ENCODE measurements around the gene KLK2.
A peak's percentile ranks its signal among the peaks of the same experiment; 100 is the strongest.

Gene KLK2

DNA sequence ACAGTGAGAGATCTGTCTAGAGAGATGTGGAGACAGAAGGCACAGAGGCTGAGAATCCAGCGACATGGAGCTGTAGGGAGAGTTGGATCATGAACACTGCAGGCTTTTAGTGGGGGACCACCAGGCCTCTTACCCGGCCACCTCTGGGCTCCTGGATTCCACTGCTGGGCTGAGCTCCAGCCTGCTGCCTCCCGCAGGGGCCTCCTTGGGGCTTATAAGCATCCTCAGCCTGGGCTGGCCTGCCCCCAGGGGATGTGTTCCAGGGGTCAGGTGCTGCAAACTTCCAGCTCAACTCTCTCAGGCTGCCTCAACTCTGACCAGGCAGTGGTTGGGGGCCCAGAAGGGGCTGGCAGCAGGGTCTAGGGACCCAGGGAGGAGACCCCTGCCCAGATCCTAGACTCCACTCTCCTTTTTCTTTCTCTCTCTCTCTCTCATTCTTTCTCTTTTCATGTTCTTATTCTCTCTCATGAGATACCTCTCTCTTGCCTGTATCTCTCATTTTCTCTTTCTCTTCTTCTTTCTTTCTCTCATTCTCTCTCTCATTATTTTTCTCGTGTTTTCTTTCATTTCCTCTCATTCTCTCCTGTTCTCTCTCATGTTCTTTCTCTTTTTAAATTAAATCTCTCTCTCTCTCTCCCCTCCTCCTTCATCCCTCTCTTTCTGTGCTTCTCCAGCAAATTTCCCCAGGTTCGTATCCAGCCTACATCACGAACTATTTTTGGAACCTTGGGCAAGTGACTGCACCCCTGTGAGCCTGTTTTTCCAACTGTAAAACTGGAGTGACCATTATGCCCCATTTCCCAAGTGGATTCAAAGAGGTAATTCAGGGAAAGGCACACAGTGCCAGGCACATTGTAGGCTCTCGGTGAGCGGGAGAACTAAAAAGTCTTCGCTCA, 38.2 kb downstream of the KLK2 start, which contains the start of gene KLK4:
Gene KLK4, minus strand, starts transcription at position 190 of the 896 bp plus-strand sequence. CDS start 657 bp downstream, outside the sequence.
- DNase-seq (ENCODE audit: insufficient read length, low spot score) (no peak), FAIRE-seq (no peak)
- TF ChIP-seq POLR2AphosphoS5 (IDR thresholded peaks at IDR 0.05; ENCODE audit: low read depth, low read length) (no peak), TAF1 (IDR thresholded peaks at IDR 0.05; ENCODE audit: low read depth, low read length) (no peak), POLR2A (IDR thresholded peaks at IDR 0.05; ENCODE audit: low read depth, low read length) (no peak), SPI1 (IDR thresholded peaks at IDR 0.05; ENCODE audit: low read depth, low read length) (no peak), PAX5 (IDR thresholded peaks at IDR 0.05; ENCODE audit: insufficient read depth, low read length, severe bottlenecking) (no peak), POU2F2 (IDR thresholded peaks at IDR 0.05; ENCODE audit: low read depth, low read length) (no peak)

DNA sequence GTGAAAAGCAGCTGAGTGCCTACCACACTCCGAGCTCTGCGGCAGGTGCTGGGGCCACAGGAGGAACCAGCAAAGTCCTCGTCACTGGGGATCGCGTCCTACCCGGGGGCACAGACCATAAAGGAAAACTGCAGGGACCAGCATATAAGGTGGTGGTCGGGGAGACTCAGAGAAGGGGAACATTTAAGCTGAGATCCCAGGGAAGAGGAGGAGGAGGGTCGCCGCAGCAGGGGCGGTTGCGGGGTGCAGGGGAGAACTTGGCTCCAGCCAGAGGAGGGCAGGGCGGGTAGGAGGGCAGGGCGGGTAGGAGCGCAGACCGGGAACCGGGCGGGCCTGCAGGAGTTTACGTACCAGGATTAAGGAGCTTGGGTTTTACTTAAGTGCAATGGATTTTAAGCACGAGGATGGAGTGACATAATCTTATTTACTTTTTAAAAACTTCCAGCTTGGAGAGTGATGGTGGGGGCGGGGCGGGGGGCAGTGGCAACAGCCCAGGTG, 38.9 kb downstream of the KLK2 start:
- no peak for FAIRE-seq
- TF ChIP-seq SPI1 (IDR thresholded peaks at IDR 0.05; ENCODE audit: low read depth, low read length) = no peak
- no peak for TF ChIP-seq PAX5 (IDR thresholded peaks at IDR 0.05; ENCODE audit: insufficient read depth, low read length, severe bottlenecking)
- TF ChIP-seq POLR2A (IDR thresholded peaks at IDR 0.05; ENCODE audit: low read depth, low read length) = no peak
- TF ChIP-seq TAF1 (IDR thresholded peaks at IDR 0.05; ENCODE audit: low read depth, low read length) = no peak
- TF ChIP-seq POU2F2 (IDR thresholded peaks at IDR 0.05; ENCODE audit: low read depth, low read length) = no peak
- no peak for TF ChIP-seq POLR2AphosphoS5 (IDR thresholded peaks at IDR 0.05; ENCODE audit: low read depth, low read length)
- no peak for DNase-seq (ENCODE audit: insufficient read length, low spot score)

DNA sequence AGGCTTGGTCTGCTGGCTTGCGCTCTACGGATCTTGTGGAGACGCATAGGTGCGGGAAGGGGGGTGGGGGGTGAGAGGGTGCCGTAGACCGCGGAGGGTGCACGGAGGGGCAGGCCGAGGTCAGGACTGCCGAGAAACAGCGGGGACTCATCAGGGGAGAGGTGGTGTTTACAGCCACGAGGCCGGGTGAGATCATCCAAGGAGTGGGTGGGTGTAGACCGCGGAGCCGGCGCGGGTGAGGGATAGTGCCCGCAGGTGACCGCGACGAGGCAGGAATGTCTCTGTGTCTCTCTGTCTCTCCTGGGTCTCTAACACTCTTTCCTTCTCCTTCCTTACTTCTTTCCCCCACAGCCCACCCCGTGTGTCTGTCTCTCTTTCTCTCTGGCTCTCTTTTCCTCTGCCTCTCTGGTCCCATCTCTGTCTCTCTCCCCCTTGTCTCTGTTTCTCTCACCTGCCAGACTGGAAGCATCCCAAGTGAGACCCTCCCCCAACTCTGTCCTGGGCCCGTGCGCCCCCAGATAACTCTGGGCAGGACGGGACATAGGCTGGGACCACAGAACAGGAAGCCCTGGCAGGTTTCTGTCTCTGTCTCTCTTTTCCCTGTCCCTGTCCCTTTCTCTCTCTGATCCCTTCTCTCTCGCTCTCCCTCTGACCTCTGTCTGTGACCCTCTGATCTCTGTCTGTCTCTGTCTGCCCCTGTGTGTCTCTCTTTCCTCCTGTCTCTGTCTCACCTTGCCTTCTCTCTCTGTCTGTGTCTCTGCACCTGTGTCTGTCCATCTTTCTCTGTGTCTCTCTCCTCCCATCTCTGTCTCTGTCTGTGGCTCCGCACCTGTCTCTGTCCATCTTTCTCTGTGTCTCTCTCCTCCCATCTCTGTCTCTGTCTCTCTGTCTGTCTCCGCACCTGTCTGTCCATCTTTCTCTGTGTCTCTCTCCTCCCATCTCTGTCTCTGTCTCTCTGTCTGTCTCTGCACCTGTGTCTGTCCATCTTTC, 39.8 kb downstream of the KLK2 start:
- no peak for DNase-seq (ENCODE audit: insufficient read length, low spot score)
- TF ChIP-seq TAF1 (IDR thresholded peaks at IDR 0.05; ENCODE audit: low read depth, low read length) (no peak), SPI1 (IDR thresholded peaks at IDR 0.05; ENCODE audit: low read depth, low read length) (no peak), PAX5 (IDR thresholded peaks at IDR 0.05; ENCODE audit: insufficient read depth, low read length, severe bottlenecking) (no peak), POLR2A (IDR thresholded peaks at IDR 0.05; ENCODE audit: low read depth, low read length) (no peak)
- FAIRE-seq = peak; percentile 33

DNA sequence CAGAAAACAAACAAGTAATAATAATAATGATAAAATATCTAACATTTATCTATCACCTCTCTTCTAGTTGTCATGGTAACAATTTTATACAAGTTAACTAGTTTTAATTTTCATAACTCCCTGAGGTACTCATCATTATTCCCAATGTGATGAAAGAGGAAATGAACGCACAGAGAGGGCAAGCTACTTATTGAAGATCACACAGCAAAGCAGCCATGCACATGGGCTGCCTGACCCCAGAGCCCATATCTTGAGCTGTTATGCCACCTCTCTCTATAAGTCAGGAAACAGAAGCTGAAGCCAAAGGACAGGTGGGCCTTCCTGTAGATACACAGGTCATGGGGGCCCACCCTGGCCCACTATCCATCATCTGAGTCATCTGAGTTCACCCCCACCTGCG, 42.8 kb downstream of the KLK2 start:
- DNase-seq (ENCODE audit: insufficient read length, low spot score) = no peak
- no peak for FAIRE-seq
- TF ChIP-seq POLR2A (IDR thresholded peaks at IDR 0.05; ENCODE audit: low read depth, low read length) (no peak), POLR2AphosphoS5 (IDR thresholded peaks at IDR 0.05; ENCODE audit: low read depth, low read length) (no peak), TAF1 (IDR thresholded peaks at IDR 0.05; ENCODE audit: low read depth, low read length) (no peak), SPI1 (IDR thresholded peaks at IDR 0.05; ENCODE audit: low read depth, low read length) (no peak), POU2F2 (IDR thresholded peaks at IDR 0.05; ENCODE audit: low read depth, low read length) (no peak), PAX5 (IDR thresholded peaks at IDR 0.05; ENCODE audit: insufficient read depth, low read length, severe bottlenecking) (no peak)

DNA sequence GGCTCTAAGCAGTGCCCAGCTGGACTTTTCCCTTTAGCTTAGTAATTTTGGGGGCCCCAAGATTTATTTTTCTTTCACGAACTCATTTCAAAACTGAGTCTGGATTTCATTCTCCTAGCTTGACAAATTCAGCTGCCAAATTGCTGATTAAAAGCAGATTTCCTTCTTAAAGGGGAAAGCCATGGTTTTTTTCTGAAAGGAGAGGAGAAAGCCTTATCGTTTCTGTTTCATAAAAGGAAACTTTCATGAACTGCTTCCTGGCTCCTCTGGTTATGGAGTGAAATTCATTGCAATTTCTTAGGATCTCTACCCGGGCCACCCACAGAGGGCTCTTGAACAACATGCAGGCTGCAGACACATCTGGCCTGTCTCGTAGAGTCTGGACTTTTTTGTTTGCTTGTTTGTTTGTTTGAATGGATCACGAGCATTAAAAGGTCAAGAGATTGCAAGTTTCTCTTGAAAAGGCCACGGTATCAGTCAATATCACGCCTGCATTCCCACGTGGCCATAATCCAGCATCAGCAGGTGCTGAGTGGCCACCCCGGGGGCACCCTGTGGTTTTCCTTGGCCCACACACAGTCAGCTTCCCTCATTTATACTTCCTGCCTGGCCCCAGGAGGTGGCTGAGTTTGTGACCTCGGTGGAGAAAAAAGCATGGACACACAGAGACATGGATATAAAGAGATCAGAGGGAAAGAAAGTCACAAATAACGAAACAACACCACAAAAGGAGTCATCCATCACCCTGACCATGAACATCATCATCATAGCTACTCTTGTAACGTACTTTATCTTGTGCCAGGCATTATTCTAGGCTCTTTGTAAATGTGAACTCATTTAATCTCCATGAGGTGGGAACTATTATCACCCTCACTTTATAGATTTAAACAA, 48.4 kb downstream of the KLK2 start:
- no peak for TF ChIP-seq POLR2AphosphoS5 (IDR thresholded peaks at IDR 0.05; ENCODE audit: low read depth, low read length)
- TF ChIP-seq POLR2A (IDR thresholded peaks at IDR 0.05; ENCODE audit: low read depth, low read length) = no peak
- no peak for TF ChIP-seq TAF1 (IDR thresholded peaks at IDR 0.05; ENCODE audit: low read depth, low read length)
- TF ChIP-seq POU2F2 (IDR thresholded peaks at IDR 0.05; ENCODE audit: low read depth, low read length) = no peak
- TF ChIP-seq SPI1 (IDR thresholded peaks at IDR 0.05; ENCODE audit: low read depth, low read length) = no peak
- TF ChIP-seq PAX5 (IDR thresholded peaks at IDR 0.05; ENCODE audit: insufficient read depth, low read length, severe bottlenecking) = no peak
- FAIRE-seq (no peak), DNase-seq (ENCODE audit: insufficient read length, low spot score) (no peak)

DNA sequence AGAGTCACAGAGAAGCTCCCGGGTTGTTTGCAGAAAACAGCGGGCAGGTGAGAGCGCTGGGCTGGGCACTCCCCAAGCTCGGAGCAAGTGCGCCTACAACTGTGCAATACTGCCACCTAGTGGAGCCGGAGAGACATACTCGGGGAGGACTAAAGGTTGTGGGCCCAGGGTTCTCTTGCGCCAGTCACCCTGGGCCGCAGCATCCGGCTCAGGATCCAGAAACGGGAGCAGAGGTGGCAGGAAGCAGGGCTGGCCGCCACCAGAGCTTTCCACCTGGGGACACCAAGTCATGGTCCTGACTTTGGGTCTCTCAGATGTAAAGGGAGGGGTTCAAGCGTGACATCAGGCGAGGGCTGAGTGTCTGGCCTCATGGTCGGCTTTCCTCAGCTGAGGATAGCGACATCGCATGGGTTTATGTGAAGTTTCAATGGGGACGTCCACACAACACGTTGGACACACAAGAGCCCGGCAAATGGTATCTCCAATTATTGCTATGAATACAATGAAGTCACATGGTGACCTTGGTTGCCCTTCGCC, 49.1 kb downstream of the KLK2 start:
- no peak for TF ChIP-seq PAX5 (IDR thresholded peaks at IDR 0.05; ENCODE audit: insufficient read depth, low read length, severe bottlenecking)
- no peak; the same call in 1 of the 2 replicates for TF ChIP-seq POU2F2 (IDR thresholded peaks at IDR 0.05; ENCODE audit: low read depth, low read length)
- TF ChIP-seq SPI1 (IDR thresholded peaks at IDR 0.05; ENCODE audit: low read depth, low read length) = no peak
- no peak for TF ChIP-seq TAF1 (IDR thresholded peaks at IDR 0.05; ENCODE audit: low read depth, low read length)
- TF ChIP-seq POLR2AphosphoS5 (IDR thresholded peaks at IDR 0.05; ENCODE audit: low read depth, low read length) = no peak
- TF ChIP-seq POLR2A (IDR thresholded peaks at IDR 0.05; ENCODE audit: low read depth, low read length) = no peak
- DNase-seq (ENCODE audit: insufficient read length, low spot score) (peak; percentile 77), FAIRE-seq (peak; percentile 94)

DNA sequence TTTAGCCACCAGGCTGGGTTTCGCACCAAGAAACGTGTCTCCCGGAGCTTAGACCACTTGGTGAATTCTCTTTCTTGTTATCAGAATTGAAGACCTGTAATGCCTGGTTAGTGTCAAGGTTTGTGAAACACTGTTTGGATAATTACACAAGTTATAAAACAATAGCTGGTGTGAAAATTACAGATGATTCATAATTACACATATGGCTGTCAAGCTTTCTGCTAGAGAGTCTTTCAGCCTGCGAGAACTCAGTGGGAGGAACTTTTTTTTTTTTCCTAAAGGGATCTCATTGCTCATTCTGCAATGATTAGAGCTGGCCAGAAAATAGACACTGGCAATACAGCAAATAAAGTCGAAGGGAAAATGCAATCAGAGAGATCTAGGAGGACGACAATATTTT, 51.3 kb downstream of the KLK2 start:
- TF ChIP-seq POLR2AphosphoS5 (IDR thresholded peaks at IDR 0.05; ENCODE audit: low read depth, low read length) = no peak
- TF ChIP-seq TAF1 (IDR thresholded peaks at IDR 0.05; ENCODE audit: low read depth, low read length) = no peak
- TF ChIP-seq PAX5 (IDR thresholded peaks at IDR 0.05; ENCODE audit: insufficient read depth, low read length, severe bottlenecking) = no peak
- no peak for TF ChIP-seq POLR2A (IDR thresholded peaks at IDR 0.05; ENCODE audit: low read depth, low read length)
- FAIRE-seq (no peak), DNase-seq (ENCODE audit: insufficient read length, low spot score) (no peak)

DNA sequence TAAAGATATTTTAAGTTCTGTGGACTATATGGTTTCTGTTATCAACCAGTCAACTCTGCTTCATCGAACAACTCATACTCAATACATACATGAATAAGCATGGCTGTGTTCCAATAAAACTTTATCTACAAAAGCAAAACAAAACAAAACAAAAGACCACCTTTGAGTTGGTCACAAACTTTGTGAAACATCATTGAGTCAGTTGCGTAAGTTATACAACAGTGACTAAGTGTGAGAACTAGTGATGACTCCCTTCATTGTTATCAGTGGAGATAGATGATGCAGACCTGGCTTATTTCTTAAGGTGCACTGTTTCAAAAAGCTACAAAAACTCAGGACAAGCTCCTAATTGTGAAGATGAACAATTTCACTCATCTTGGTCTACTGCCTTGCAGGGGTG, 52.5 kb downstream of the KLK2 start:
- FAIRE-seq (no peak), DNase-seq (ENCODE audit: insufficient read length, low spot score) (no peak)
- TF ChIP-seq TAF1 (IDR thresholded peaks at IDR 0.05; ENCODE audit: low read depth, low read length) (no peak), POLR2A (IDR thresholded peaks at IDR 0.05; ENCODE audit: low read depth, low read length) (no peak), POLR2AphosphoS5 (IDR thresholded peaks at IDR 0.05; ENCODE audit: low read depth, low read length) (no peak), PAX5 (IDR thresholded peaks at IDR 0.05; ENCODE audit: insufficient read depth, low read length, severe bottlenecking) (no peak), SPI1 (IDR thresholded peaks at IDR 0.05; ENCODE audit: low read depth, low read length) (no peak), POU2F2 (IDR thresholded peaks at IDR 0.05; ENCODE audit: low read depth, low read length) (no peak)
